HK-2 (cell line): Measurements from ENCODE around the gene USP32.
"Not testable (repeated sequence)": the region's sequence is repeated elsewhere in the genome, so short reads cannot be mapped to it uniquely, and the experiment has no call there.

Experiments
- DNase-seq: peaks from one replicate; pipeline ENCODE4 v3.0.0-alpha.2; 2018; ENCODE audit not compliant: unreplicated experiment

USP32 gene

DNA sequence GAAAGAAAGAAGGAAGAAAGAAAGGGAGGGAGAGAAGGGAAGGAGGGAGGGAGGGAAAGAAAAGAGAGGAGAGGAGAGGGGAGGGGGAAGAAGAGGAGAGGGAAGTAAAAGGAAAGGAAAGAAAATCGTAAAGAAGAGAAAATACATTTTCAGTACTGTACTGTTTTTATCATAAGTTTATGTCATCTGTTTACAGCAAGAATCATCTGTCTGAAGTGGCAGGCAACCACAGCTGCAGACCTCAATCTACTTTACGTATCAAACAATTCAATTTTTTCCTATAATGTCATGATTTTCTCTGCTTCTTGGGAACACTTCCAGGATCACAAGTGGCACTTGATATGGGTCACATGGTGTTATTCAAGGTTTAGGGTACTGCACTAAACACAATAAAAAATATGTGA, 58.3 kb downstream of the USP32 start:
- no peak for DNase-seq

DNA sequence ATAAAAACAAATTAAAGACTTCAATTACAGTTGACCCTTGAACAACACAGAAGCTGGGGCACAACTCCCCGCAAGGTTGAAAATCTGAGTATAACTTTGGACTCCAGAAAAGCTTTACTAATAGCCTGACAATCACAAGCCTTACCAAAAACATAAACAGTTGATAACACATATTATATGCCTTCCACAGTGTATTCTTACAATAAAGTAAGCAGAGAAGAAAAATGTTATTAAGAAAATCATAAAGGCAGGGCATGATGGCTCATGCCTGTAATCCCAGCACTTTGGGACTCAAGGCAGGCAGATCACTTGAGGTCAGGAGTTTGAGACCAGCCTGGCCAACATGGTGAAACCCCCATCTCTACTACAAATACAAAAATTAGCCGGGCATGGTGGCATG, 58.9 kb downstream of the USP32 start:
- not testable (repeated sequence) for DNase-seq

DNA sequence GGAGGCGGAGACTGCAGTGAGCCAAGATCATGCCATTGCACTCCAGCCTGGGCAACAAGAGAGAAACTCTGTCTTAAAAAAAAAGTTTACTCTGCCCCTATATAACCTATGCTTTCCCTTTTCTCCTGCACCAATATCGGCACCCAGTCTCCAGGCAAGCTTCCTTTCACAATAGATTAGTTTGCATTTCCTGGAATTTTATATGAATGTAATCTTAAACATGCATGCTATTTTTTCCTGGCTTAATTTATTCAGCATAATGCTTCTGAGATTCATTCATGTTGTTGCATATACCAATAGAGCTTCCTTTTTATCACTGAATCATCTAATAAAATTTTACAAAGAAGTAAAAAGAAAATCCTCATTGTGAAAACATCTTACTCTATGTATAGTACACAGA, 59.4 kb downstream of the USP32 start:
- DNase-seq: no peak

DNA sequence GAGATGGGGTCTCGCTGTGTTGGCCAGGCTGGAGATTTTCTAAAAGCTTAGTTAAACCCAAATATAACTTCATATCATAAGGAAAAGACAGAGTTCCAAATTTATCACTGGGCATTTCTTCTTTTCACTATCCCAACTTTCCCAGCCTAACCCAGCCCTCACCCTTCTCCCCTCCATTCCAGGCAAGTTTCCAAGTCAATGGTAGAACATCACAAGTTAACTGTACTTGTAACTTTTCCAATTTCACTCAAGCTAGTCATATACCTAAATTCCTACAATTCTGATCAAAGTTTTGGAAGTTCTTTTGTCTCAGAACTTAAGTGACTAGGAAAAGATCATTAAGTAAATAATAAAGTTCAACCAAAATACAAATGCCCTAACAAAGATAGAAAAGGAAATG, 61.2 kb downstream of the USP32 start:
- DNase-seq: no peak

DNA sequence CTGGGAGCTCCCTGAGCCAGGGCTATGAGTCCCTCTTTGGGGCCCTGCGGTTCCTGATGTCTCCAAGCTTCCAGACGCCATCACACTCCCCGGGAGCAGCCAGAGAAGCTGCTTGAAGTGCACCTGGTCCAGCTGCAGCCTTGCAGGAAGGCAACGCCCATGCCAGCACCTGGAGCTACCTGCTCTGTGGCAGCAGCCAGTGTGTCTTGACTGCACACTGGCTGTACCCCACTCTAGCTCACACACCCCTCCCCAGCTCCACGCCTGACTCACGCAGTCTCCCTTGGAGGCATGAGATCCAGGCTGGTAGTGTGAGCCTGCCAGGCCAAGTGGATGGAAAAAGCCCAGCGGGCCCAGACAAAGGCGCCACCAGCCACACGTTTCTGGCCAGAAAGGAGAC, 63.3 kb downstream of the USP32 start:
- DNase-seq: no peak

DNA sequence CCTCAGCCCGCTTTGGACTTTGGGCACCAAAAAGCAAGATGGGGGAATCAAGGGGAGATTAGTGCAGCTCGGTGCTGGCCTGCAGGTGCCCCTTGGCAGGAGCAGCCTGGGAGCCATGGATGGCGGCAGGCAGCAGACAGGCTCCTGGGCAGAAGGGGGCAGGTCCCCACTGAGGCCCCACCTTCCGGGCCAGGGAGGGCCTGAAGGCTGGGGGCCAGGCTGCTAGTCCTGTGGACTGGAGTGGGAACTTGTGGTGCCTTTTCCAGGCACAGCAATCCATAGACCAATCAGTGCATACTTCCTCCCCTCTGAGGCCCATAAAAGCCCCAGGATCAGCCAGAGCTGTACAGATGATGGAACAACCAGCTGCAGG, 64.0 kb downstream of the USP32 start:
- no peak for DNase-seq

DNA sequence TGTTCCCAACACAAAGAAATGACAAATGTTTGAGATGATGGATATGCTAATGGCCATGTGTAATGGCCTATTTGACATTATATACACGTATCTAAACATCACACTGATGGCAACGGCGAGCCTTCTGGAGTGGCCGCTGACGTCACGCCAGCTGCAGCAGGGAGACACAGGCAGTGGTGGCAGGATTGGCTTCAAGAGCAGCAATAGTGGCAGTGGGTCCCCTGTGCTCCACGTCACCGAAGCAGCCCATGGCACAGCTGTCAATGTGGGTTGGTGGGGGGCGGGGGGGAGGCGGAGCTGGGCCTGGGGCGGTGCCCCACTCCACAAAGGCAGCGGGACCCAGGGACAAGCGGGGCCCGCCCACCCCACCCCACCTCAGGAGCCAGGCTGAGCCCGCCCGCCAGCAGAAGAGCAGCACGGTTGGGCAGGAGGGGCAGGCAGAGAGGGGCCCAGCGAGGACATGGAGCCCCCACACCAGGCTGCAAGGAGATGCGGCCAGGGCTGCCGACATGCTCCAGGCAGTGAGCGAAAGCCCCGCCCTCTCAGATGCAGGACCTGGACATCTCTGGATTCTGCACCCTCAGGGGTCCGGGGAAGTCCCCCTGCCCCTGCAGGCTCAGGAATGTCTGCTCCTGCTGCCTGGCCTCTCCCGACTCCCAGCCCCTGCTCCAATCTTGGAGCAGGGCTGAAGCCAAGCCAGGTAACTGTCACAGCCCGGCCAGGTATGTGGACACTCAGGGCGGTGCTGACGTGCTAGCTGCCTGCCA, 64.6 kb downstream of the USP32 start:
- no peak for DNase-seq

DNA sequence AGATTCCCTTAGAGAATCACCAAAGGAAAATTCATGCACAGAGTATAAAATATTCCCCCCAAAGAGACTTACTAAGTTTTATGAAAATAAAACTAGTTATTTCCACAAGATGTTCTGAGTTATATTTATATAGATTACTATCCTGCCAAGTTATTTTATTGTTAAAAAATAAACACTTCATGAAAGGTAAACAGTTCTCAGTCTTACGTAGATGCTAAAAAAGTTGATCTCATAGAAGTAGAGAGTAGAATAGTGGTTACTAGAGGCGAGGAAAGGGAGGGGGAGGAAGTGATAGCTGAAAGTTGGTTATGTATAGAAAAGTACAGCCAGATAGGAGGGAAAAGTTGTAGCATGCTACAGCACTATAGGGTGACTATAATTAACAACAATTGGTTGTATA, 65.2 kb downstream of the USP32 start:
- no peak for DNase-seq

DNA sequence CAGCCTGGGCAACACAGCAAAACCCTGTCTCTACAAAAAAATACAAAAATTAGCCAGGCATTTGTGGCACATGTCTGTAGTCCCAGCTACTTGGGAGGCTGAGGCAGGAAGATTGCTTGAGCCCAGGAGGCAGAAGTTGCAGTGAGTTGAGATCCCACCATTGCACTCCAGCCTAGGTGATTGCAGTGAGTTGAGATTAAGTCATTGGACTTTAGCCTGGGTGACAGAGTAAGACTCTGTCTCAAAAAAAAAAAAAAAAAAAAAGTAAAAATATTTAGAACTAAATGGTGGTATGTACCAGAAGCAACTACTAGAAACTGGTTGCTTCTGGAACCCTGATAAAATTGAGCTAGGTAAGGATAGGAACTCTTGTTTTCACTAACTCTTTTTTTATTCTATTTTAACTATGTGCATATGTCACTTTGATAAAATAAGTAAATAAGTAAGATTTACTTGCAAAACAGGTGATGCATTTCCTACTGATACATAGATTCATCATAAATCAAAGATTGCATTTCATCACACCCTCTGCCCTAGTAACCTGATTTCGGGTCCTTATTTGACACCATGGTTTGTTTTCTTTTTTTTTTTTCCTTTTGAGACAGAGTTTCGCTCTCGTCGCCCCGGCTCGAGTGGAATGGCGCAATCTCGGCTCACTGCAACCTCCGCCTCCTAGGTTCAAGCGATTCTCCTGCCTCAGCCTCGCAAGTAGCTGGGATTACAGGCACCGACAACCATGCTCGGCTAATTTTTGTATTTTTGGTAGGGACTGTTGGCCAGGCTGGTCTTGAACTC, 66.0 kb downstream of the USP32 start:
- no peak for DNase-seq

DNA sequence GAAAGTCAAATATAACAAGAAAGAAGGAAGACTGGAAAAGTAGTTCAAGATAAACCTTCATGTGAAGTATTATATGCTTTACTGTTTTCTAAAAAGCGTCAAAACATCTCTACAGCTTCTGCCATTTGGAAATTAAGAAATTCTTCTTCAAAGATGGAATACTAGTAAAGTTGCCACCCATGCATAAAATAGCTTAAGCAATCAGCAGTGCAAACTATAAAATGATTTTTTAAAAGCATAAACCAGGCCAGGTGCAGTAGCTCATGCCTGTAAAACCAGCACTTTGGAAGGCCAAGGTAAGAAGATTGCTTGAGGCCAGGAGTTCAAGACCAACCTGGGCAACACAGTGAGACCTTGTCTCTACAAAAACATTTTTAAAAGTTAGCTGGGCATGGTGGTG, 68.2 kb downstream of the USP32 start:
- no peak for DNase-seq

DNA sequence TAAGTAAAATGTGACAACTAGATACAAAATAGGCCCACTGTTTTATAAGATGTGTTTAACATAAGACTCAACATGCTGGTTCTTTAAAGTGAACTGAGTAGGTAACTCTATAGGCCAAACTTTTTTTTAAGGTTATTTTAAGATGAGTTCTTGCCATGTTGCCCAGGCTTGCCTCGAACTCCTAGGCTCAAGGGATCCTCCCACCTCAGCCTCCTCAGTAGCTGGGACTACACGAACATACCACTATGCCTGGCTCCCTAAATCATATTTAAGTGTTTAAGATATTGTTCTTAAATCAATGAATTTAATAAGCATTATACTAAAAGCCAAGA, 69.9 kb downstream of the USP32 start:
- no peak for DNase-seq

DNA sequence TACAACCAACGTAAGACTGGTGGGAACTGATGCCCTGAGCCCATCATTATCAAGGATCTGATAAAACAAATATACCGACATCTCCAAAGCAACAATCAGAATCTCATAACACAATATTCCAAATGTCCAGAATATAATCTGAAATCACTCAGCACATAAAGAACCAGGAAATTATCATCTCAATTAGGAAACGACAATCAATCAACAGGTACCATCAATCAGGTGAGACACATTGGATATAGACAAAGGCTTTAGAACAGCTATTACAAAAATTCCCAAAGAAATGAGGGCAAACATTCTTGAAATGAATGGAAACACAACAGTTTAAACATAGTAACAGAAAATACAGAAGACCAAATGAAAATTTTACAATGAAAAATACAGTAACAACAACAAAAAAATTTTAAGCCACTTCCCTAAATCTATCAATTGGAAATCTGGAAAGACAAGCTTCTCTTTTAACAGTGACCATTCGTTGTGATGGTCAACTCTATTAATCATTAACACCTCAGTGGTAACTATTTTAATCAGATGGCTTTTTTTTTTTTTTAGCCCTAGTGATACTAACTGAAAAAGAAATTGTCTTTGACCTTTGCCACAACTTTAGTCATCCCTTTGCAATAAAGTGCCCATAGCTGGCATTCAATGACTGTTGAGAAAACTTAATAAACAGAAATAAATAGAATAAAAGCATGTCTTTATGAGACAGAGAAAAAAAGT, 70.4 kb downstream of the USP32 start:
- no peak for DNase-seq

DNA sequence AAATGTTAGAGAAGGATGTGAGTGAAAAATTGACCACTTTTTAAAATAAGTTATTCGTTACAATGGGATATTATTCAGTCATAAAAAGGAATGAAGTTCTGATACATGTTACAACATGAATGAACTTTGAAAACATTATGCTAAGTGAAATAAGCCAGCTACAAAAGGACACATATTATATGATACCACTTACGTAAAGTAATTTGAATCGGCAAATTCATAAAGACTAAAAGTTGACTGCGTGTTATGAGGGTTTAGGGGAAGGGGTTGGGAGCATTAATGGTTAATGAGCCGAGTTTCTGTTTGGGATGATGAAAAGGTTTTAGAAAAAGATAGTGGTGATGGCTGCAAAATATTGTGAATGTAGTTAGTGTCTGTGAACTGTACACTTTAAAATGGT, 73.1 kb downstream of the USP32 start:
- DNase-seq: no peak

DNA sequence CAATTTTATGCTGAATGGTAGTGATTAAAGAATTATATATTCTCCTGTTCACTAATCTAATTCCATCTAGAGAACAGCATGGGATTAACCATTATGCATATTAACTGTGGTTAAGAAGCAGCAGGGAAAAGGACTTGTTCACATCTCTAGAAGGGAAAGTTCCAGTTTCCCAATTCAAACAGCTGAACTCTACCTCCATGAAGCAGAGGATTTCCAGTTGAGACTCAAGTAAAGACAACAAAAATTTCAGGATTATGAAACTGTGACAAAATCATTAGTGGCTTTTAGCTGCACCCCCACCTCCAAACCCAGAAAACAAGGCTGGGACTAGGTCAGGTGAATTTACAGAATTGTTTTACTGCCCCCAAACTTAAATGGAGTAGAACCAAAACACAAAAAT, 73.6 kb downstream of the USP32 start:
- no peak for DNase-seq

DNA sequence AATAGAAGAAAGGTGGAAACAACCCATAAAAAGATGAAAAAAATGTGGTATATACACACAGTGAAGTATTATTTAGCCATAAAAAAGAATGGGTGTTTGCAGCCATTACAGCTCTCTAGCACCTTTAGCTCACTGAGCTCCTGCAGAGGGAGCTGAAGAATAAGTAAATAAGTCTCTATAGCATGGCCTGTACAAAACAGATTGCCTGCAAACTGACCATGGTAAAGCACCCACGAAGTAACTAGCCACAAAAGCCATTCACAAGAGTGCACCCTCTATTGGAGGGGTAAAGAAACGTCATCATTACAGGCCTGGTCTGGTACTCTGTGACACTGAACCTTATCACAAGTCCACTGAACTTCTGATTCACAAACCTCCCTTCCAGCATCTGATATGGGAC, 76.3 kb downstream of the USP32 start:
- DNase-seq: no peak

DNA sequence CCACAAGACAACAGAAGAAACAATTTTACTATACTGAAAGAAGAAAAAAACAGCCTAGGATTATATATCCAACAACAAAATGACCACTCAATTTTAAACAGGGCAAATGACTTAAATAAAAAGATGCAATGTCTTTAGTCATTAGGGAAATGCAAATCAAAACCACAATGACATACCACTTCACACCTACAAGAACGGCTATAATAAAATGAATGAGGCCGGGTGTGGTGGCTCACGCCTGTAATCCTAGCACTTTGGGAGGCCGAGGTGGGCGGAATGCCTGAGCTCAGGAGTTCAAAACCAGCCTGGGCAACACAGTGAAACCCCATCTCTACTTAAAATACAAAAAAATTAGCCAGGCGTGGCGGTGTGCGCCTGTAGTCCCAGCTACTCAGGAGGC, 77.0 kb downstream of the USP32 start:
- DNase-seq: not testable (repeated sequence)

DNA sequence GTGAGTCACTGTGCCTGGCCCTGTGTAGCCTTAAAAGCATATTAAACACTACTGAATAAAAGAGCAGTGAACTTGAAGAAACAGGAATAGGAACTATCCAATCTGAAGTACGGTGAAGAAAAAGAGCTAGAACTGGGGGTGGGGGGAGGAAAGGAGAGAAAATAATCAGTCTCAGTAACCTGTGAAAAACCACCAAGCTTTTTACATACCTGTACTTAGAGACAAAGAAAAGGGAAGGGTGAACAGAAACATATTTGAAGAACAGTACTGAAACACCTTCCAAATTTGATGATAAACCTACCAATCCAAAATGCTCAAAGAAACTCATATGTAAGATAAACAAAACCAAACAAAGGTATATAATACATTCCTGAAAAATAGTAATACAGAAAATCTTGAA, 77.5 kb downstream of the USP32 start:
- DNase-seq: no peak

DNA sequence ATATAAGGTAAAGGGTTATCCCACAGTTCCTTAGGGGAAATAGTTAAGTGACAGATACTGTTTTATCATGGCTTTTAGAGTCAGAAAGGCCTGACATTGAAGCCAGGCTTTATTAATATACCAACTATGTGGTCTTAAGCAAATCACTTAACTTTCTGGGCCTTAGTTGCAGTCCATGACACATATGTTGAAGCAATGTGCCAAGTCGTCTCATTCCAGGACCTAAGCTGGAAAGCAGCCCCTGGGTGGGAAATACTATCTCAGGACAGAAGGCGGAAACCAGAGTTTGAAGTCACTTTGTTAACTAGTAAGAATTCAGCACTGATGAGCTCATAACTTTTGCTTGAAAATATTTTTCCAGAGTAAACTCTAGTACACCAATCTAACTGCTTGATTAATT, 80.0 kb downstream of the USP32 start:
- no peak for DNase-seq

DNA sequence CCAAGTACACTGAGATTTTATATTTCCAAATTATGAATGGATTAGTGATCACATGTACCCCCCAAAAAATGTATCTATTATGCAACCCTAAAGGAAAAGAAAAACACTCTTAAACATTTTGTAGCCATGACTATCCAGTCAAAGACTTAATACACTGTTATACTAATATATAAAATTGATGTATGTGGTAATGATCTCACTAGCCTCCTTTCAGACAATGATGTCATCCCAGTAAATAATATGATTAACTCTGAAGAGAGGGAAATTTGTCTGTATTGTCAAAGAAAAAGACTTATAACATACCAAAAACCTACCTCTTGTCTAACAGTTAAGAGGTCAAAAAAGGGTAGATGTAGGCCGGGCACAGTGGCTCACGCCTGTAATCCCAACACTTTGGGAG, 80.7 kb downstream of the USP32 start:
- no peak for DNase-seq

DNA sequence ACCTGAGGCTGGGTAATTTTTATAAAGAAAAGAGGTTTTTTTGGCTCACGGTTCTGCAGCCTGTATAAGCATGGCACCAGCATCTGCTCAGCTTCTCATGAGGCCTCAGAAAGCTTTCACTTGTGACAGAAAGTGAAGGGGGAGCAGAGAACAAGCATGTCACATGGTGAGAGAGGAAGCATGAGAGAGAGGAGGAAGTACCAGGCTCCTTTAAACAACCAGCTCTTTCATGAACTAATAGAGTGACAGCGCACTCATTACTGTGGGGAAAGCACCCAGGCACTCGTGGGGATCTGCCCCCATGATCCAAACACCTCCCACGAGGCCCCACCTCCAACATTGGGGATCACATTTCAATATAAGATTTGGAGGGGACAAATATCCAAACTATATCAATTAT, 86.8 kb downstream of the USP32 start:
- no peak for DNase-seq

DNA sequence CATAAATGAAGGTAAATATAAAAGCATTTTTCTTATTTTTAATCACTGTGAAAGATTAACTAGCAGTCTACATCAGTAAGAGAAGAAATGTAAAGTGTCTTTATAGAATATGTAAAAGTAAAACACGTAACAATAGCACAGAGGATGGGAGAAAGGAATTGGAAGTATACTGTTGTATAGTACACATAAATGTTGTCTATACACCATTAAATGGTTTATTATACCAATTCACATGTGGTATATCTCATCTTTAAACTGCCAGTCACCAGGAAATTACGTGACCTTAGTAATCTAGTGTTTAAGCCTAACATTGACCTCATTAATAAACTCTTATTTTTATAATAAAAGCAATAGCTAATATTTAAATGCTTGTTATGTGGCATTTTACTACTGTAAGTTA, 87.4 kb downstream of the USP32 start:
- no peak for DNase-seq

DNA sequence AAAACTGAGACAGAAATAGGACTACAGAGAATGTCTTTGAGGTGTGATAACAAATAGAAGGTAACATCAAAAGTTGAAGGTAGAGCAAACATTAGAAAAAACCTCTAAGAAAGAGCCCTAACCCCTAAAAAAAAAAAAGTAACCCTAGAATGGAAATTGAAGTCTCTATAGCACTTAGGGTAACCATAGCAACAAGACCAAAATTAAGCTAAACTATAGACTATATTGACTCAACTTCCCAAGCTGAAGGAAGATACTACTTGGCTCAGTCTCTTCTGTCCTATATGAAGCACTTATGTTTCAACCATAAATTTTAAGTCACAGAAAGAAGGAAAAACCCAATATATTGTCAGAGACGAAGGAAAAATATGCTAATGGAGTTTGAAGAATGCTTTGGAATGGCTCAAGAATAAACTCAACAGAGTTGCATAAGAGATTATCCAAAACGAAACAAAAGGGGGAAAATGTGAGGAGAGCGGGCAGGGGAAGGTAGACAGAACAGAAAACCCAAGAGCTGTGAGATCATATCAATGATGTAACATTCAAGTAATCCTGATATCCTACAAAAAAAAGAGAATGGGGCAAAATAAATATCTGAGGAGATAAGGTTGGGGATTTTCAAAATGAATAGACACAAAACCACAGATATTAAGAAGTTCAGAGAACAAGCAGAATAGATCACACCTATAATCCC, 88.4 kb downstream of the USP32 start:
- no peak for DNase-seq
